Left lung (tissue), 10 donors: ENCODE data around the gene HCLS1. TPM values are rescaled to one million over a fixed set of nuclear protein-coding genes. Genes with fewer than 3 reads are reported as not detected.
A peak's percentile ranks its signal among the peaks of the same experiment; 100 is the strongest.

Source experiments
- ATAC-seq: fragments of 200-7000 bp; cut with Tn5 transposase; one replicate; pipeline ENCODE4 v1.9.1; 2020; ENCODE audit warnings: moderate library complexity
- DNase-seq, 4 donors: peaks; one replicate each; pipeline ENCODE4 v3.0.0-alpha.2; 2013 to 2020
- H3K27ac ChIP-seq, 2 donors: fragments of 200-600 bp; sonication (generic) in 1 of 2; one replicate each; pipeline versions ENCODE4 v1.5.0 to v1.8.0; 2020 to 2021
- H3K27me3 ChIP-seq, 2 donors: fragments of 200-600 bp; sonication (generic) in 1 of 2; one replicate each; pipeline versions ENCODE4 v1.5.0 to v1.8.0; 2020 to 2021
- H3K36me3 ChIP-seq, 2 donors: fragments of 200-600 bp; sonication (generic) in 1 of 2; one replicate each; pipeline versions ENCODE4 v1.5.0 to v1.8.0; 2020 to 2021
- H3K4me1 ChIP-seq, 2 donors: fragments of 200-600 bp; one replicate each; pipeline ENCODE4 v1.8.0; 2021
- H3K4me3 ChIP-seq, 2 donors: fragments of 200-600 bp; sonication (generic) in 1 of 2; one replicate each; pipeline versions ENCODE4 v1.5.0 to v1.8.0; 2020 to 2021; ENCODE audit warnings: mild to moderate bottlenecking in 1 of 2
- H3K9me3 ChIP-seq, 2 donors: fragments of 200-600 bp; sonication (generic) in 1 of 2; one replicate each; pipeline versions ENCODE4 v1.5.0 to v1.8.0; 2020 to 2021
- CTCF ChIP-seq, 2 donors: fragments of 200-600 bp; sonication (generic) in 1 of 2; IDR thresholded peaks; one replicate each; pipeline versions ENCODE4 v1.5.0 to v1.8.0; 2021; ENCODE audit warnings: antibody characterized with exemption in 2 of 2
- intact Hi-C, 2 donors: fragments of 100-400 bp; cut with DNase I; formaldehyde crosslinking; loops; one replicate each; pipeline versions ENCODE4 v1.11.2 to v1.14.2; 2022
- polyA plus RNA-seq, 6 donors: library from polyadenylated mRNA; unstranded; fragments of 120-200 nt; gene quantifications; one replicate each; pipeline ENCODE4 v1.2.1, GENCODE V29; 2013; ENCODE audit not compliant: insufficient read length in 6 of 6
- total RNA-seq, 2 donors: library from RNA; stranded (reverse); fragmentation: NEBNext Ultra II Directional; extraction: Animal tissue kit (Norgen Biotek cat#: 25700); gene quantifications; one replicate each; pipeline ENCODE4 v1.2.1, GENCODE V29; 2021
- donor health status: DM: no; HTN: yes; CAD: no.
- donor health status: DM: no; HTN: no; CAD: no.

HCLS1 gene
- total and polyA plus RNA-seq, 8 donors = 5.9 to 98.6 (median 7.7) TPM

GRCh38 chr3:121658716-121659435, 1.8 kb downstream of the HCLS1 start:
- Histone ChIP-seq H3K4me3 (peak overlapping the region in 1 of 2 donors; percentile 46), H3K27me3 (no peaks in the 10 kb centered on the region), H3K9me3 (no peaks in the 10 kb centered on the region), H3K36me3 (peaks cover 0 to 45% of the 10 kb centered on the region in 2 donors), H3K27ac (peak overlapping the region in 1 of 2 donors; percentile 95), H3K4me1 (peaks cover 0 to 40% of the 10 kb centered on the region in 2 donors)
- DNase-seq = no peak
- no peak for TF ChIP-seq CTCF (IDR thresholded peaks at IDR 0.05)
- intact Hi-C loops = no loop called here
- no peak for ATAC-seq

DNA sequence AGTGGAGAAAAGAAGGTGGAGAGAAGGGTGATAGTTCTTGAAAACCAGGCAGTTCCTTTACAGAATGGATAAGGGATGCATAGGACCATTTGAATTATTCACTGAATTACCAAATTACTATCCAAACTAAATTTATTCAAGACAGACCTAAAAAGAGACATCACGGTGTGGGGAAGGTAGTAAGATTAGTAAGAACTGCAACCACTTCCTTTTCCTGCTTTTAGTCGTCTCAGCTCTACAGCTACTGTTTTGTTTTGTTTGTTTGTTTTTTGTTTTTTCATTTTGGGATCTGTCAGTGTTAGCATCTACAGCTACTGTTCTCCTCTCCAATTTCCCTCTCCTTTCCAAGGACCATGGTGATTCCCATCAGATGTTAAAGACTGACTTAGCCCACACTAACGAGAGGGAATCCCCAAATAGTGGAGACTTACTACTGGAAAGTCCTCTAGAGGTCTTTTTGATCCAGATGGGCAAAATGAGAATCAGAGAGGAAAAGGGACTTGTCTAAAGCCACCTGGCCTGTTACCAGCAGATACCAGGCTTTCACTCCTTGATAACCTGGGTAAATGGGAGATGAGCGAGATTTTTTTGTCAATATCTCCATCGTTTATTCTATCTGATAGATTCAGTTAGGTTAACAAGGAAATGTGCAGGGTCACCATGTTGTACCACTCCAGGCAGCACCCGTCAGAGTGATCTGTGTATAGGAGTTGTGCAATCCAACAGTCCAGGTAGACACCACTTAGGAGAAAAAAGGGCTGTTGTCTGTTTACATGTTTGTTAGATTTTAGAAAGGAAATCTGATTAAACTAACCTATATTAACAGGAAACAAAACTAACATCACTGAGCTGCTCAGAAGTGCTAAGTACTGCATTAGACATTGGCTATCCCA, 6.0 kb downstream of the HCLS1 start:
- no peak for TF ChIP-seq CTCF (IDR thresholded peaks at IDR 0.05)
- no peaks in the 10 kb centered on the region for H3K27me3 ChIP-seq
- peaks cover 0 to 27% of the 10 kb centered on the region in 2 donors for H3K4me1 ChIP-seq
- H3K27ac ChIP-seq = peak overlapping the region in 1 of 2 donors; percentile 62
- intact Hi-C loops = no loop called here
- H3K4me3 ChIP-seq = no peak overlapping the region
- DNase-seq (no peak), ATAC-seq (no peak)
- no peaks in the 10 kb centered on the region for H3K9me3 ChIP-seq
- peaks cover 0 to 54% of the 10 kb centered on the region in 2 donors for H3K36me3 ChIP-seq

DNA sequence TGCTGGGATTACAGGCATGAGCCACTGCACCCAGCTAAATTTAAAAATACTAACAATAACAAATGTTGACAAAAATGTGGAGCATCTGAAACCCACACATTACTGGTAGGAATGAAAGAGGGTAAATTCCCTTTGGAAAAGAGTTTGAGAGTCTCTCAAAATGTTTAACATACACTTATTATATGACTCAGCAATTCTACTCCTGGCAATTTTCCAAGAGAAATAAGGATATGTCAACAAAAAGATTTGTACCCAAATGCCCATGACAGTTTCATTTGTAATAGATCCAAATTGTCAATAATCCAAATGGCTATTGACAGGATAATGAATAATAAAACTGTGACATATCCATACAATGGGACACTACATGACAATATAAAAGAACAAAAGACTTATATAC, 9.0 kb downstream of the HCLS1 start:
- no peak for ATAC-seq
- no peak overlapping the region for H3K27ac ChIP-seq
- no peak overlapping the region for H3K4me3 ChIP-seq

DNA sequence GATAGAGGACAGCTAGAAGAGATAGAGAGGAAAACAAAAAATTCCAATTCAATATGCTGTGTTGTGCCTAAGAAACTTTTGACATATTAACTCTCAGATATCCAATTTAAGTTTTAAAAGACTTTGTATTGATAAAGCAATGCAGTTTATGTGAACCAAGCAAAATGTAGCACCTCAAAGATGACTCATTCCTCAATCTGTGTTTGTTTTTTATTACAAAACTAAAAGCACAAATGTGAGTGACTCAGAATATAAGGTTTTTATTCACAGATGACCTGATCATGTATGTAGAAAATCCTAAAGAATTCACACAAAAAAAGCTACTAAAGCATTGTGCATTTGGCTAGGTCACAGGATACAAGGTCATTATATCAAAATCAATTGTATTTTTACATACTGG, 11.1 kb downstream of the HCLS1 start:
- H3K4me1 ChIP-seq = peaks cover 0 to under 1% of the 10 kb centered on the region in 2 donors
- ATAC-seq = no peak
- H3K27ac ChIP-seq = no peak overlapping the region
- H3K4me3 ChIP-seq = no peak overlapping the region
- no peak for DNase-seq
- H3K36me3 ChIP-seq = peaks cover 0 to 41% of the 10 kb centered on the region in 2 donors
- H3K27me3 ChIP-seq = no peaks in the 10 kb centered on the region
- TF ChIP-seq CTCF (IDR thresholded peaks at IDR 0.05) = no peak
- H3K9me3 ChIP-seq = no peaks in the 10 kb centered on the region
- intact Hi-C loops = no loop called here

More for the DNA sequence above, 9.0 kb downstream of the HCLS1 start:
- H3K4me1 ChIP-seq = peaks cover 0 to 6% of the 10 kb centered on the region in 2 donors
- no peak for TF ChIP-seq CTCF (IDR thresholded peaks at IDR 0.05)
- peaks cover 0 to 41% of the 10 kb centered on the region in 2 donors for H3K36me3 ChIP-seq
- H3K27me3 ChIP-seq = no peaks in the 10 kb centered on the region
- no peak for DNase-seq
- no peaks in the 10 kb centered on the region for H3K9me3 ChIP-seq
- intact Hi-C loops = no loop called here
